PC-3 (cell line): Measurements from ENCODE around the gene ZSWIM8.

Experiments used
- EZH2 ChIP-seq: fragments of 300-600 bp; sonication (generic); IDR thresholded peaks from one replicate; pipeline ENCODE4 v1.6.1; 2017; ENCODE audit warnings: antibody characterized with exemption, mild to moderate bottlenecking, low read length; ENCODE audit not compliant: unreplicated experiment
- EZH2phosphoT487 ChIP-seq: fragments of 300-600 bp; sonication (generic); IDR thresholded peaks from 2 replicates; pipeline ENCODE4 v1.6.1; 2018; ENCODE audit warnings: mild to moderate bottlenecking, antibody characterized with exemption, low read length, borderline replicate concordance
- TF ChIP-seq, protein P1 (sequence below): fragments of 300-600 bp; sonication (generic); conservative IDR thresholded peaks from 2 replicates; pipeline ENCODE4 v1.5.1; 2017; ENCODE audit warnings: antibody characterized with exemption, low read depth, mild to moderate bottlenecking, low read length

GRCh38 chr10:73850863-73851461, 65.6 kb downstream of the ZSWIM8 start:
- TF ChIP-seq EZH2 (no peak), EZH2phosphoT487 (no peak)
- TF ChIP-seq, protein P1, sequence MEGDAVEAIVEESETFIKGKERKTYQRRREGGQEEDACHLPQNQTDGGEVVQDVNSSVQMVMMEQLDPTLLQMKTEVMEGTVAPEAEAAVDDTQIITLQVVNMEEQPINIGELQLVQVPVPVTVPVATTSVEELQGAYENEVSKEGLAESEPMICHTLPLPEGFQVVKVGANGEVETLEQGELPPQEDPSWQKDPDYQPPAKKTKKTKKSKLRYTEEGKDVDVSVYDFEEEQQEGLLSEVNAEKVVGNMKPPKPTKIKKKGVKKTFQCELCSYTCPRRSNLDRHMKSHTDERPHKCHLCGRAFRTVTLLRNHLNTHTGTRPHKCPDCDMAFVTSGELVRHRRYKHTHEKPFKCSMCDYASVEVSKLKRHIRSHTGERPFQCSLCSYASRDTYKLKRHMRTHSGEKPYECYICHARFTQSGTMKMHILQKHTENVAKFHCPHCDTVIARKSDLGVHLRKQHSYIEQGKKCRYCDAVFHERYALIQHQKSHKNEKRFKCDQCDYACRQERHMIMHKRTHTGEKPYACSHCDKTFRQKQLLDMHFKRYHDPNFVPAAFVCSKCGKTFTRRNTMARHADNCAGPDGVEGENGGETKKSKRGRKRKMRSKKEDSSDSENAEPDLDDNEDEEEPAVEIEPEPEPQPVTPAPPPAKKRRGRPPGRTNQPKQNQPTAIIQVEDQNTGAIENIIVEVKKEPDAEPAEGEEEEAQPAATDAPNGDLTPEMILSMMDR: no peak
